Activated CD8-positive, alpha-beta memory T cell treated with anti-CD3 and anti-CD28 coated beads, Interleukin-2, amount 50 U/mL, for 1 hour (primary cell): ENCODE measurements around the gene IMMP2L.
"Not testable (repeated sequence)": the region's sequence is repeated elsewhere in the genome, so short reads cannot be mapped to it uniquely, and the experiment has no call there.

Source experiments
- DNase-seq: peaks from one replicate; pipeline ENCODE4 v3.0.0-alpha.2; 2020; ENCODE audit errors: extremely low read depth

The IMMP2L gene

GRCh38 chr7:111460695-111461094, 101.6 kb downstream of the IMMP2L start:
- no peak for DNase-seq

GRCh38 chr7:111459757-111460280, 102.5 kb downstream of the IMMP2L start:
- no peak for DNase-seq

GRCh38 chr7:111459065-111459756, 103.1 kb downstream of the IMMP2L start:
- DNase-seq, result no peak

- not testable (repeated sequence) for DNase-seq
These were observed 111.6 kb downstream of the IMMP2L start for GRCh38 chr7:111450705-111451104.

GRCh38 chr7:111447502-111447901, 114.8 kb downstream of the IMMP2L start:
- DNase-seq, result not testable (repeated sequence)

GRCh38 chr7:111439977-111440376, 122.3 kb downstream of the IMMP2L start:
- DNase-seq, result no peak

GRCh38 chr7:111438369-111439289, 123.7 kb downstream of the IMMP2L start:
- no peak for DNase-seq

- no peak for DNase-seq
These were observed 124.6 kb downstream of the IMMP2L start for GRCh38 chr7:111437736-111438135.

- DNase-seq, result no peak
These were observed 125.7 kb downstream of the IMMP2L start for GRCh38 chr7:111436608-111437007.

- DNase-seq, result no peak
These were observed 128.9 kb downstream of the IMMP2L start for GRCh38 chr7:111433426-111433825.

- DNase-seq, result no peak
These were observed 132.5 kb downstream of the IMMP2L start for GRCh38 chr7:111429781-111430180.

- no peak for DNase-seq
These were observed 137.5 kb downstream of the IMMP2L start for GRCh38 chr7:111424768-111425167.

GRCh38 chr7:111414374-111414773, 147.9 kb downstream of the IMMP2L start:
- no peak for DNase-seq

GRCh38 chr7:111413739-111414138, 148.6 kb downstream of the IMMP2L start:
- no peak for DNase-seq

GRCh38 chr7:111410899-111411298, 151.4 kb downstream of the IMMP2L start:
- no peak for DNase-seq

GRCh38 chr7:111409714-111410422, 152.4 kb downstream of the IMMP2L start:
- no peak for DNase-seq

GRCh38 chr7:111408724-111409123, 153.6 kb downstream of the IMMP2L start:
- no peak for DNase-seq

GRCh38 chr7:111407258-111407657, 155.0 kb downstream of the IMMP2L start:
- DNase-seq, result no peak

- DNase-seq, result no peak
These were observed 156.7 kb downstream of the IMMP2L start for GRCh38 chr7:111405621-111406020.

- DNase-seq, result no peak
These were observed 160.8 kb downstream of the IMMP2L start for GRCh38 chr7:111401516-111401915.

GRCh38 chr7:111400088-111400487, 162.2 kb downstream of the IMMP2L start:
- DNase-seq, result no peak

- no peak for DNase-seq
These were observed 167.4 kb downstream of the IMMP2L start for GRCh38 chr7:111394891-111395290.
